ENCODE data around the gene NKAIN2. TPM values are rescaled to one million over a fixed set of nuclear protein-coding genes. Genes with fewer than 3 reads are reported as not detected.

Gene NKAIN2
- total RNA-seq, 1 experiment from 2014 or later = not detected

DNA sequence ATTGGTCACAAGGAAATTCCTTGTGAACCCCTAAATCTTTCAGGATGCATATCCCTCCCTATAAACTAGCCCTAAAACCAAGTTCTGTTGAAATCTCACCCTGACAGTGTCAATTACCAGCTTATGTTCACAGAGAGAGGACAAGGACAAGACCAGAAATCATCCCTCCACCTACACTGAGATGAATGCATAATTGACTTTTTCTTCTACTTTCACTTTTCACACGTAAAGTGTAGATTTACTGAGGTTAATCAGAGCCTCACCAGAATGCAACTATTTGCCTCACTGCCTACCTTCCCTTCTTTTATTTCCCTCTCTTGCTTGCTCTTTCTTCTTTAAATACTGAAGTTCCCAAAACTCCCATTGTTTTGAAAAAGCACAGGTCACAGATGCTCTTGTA lies 15.3 kb upstream of the NKAIN2 start (continued):
- TF ChIP-seq SIN3A (IDR thresholded peaks at IDR 0.05; ENCODE audit: low read depth) (no peak), FOSL1 (IDR thresholded peaks at IDR 0.05; ENCODE audit: low read depth) (no peak), ZFX (IDR thresholded peaks at IDR 0.05) (no peak)

DNA sequence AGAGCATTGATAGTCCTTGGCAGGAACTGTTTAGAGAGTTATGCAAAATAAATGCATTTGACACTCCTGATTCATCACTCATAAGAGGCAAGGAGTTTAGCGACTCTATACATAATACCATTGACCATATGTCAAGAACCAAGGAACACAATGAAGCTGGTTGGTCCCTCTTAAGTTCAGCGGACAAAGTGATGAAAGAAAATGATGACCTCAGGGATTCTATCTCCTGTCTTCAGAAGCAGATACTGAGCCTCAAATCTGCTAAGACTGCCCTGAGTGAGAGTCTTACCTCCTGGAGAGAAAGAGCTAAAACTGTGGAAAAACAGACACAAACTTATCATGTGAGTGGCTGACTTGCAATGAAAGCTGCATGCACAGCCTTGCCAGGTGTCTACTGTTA lies 9.5 kb upstream of the NKAIN2 start:
- no TSS peak for BruUV-seq (replicated peaks)
- RAD21 ChIA-PET (ENCODE audit: low non-redundant PET in 1 of 2, low total read pairs in 2 of 2, uncharacterized antibody in 2 of 2, unreplicated experiment in 2 of 2) = no interaction called here
- no peak for ATAC-seq
- Histone ChIP-seq H3K4me1 (ENCODE audit: control insufficient read depth in 1 of 2, insufficient read depth in 2 of 2, low read length in 2 of 2) (no peaks in the 10 kb centered on the region), H3K27ac (ENCODE audit: low read depth, low read length) (no peak overlapping the region), H2AFZ (ENCODE audit: low read depth, low read length, poor library complexity, severe bottlenecking) (no peak overlapping the region), H3K9me3 (ENCODE audit: control insufficient read depth in 1 of 2, insufficient read depth in 1 of 2, low read depth in 1 of 2, low read length in 2 of 2) (no peaks in the 10 kb centered on the region), H3K79me2 (ENCODE audit: insufficient read depth, low read length) (no peaks in the 10 kb centered on the region), H4K20me1 (ENCODE audit: insufficient read depth) (no peaks in the 10 kb centered on the region), H3K9ac (ENCODE audit: low read length) (no peak overlapping the region), H3K9me2 (ENCODE audit: insufficient read depth) (no peaks in the 10 kb centered on the region), H3K27me3 (ENCODE audit: insufficient read depth, low read length) (no peaks in the 10 kb centered on the region), H3K36me3 (ENCODE audit: control insufficient read depth in 1 of 2, insufficient read depth in 2 of 2, low read length in 2 of 2) (no peaks in the 10 kb centered on the region), H3K4me3 (replicated peaks in 1 of 2; ENCODE audit: low read depth in 1 of 2, low read length in 2 of 2) (no peak overlapping the region), H3K4me2 (ENCODE audit: low read length) (no peak overlapping the region)
- POLR2A ChIA-PET = no interaction called here
- intact Hi-C loops (cut with micrococcal nuclease) = no loop called here
- no peak for TF ChIP-seq CEBPB (IDR thresholded peaks at IDR 0.05; ENCODE audit: low read depth)
- no peak for TF ChIP-seq TCF7L2 (IDR thresholded peaks at IDR 0.05; ENCODE audit: borderline replicate concordance, extremely low read depth, insufficient read depth, insufficient read length)
- no peak for TF ChIP-seq ZNF274 (IDR thresholded peaks at IDR 0.05; ENCODE audit: low read depth, low read length)
- no peak for TF ChIP-seq RAD21 (IDR thresholded peaks at IDR 0.05; ENCODE audit: low read depth)
- TF ChIP-seq, protein P1, sequence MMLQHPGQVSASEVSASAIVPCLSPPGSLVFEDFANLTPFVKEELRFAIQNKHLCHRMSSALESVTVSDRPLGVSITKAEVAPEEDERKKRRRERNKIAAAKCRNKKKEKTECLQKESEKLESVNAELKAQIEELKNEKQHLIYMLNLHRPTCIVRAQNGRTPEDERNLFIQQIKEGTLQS (IDR thresholded peaks at IDR 0.05) = no peak
- no peak for TF ChIP-seq FOSL1 (IDR thresholded peaks at IDR 0.05; ENCODE audit: low read depth)
- TF ChIP-seq POLR2AphosphoS5 (IDR thresholded peaks at IDR 0.05; ENCODE audit: low read depth, low read length) = no peak
- TF ChIP-seq, protein P2, sequence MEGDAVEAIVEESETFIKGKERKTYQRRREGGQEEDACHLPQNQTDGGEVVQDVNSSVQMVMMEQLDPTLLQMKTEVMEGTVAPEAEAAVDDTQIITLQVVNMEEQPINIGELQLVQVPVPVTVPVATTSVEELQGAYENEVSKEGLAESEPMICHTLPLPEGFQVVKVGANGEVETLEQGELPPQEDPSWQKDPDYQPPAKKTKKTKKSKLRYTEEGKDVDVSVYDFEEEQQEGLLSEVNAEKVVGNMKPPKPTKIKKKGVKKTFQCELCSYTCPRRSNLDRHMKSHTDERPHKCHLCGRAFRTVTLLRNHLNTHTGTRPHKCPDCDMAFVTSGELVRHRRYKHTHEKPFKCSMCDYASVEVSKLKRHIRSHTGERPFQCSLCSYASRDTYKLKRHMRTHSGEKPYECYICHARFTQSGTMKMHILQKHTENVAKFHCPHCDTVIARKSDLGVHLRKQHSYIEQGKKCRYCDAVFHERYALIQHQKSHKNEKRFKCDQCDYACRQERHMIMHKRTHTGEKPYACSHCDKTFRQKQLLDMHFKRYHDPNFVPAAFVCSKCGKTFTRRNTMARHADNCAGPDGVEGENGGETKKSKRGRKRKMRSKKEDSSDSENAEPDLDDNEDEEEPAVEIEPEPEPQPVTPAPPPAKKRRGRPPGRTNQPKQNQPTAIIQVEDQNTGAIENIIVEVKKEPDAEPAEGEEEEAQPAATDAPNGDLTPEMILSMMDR (IDR thresholded peaks at IDR 0.05 in 2 of 3, conservative IDR thresholded peaks at IDR 0.05 in 1 of 3; ENCODE audit: borderline replicate concordance in 1 of 3, insufficient read depth in 1 of 3, low read depth in 2 of 3, low read length in 2 of 3) = no peak
- TF ChIP-seq EZH2 (IDR thresholded peaks at IDR 0.05) = no peak
- TF ChIP-seq ZFX (IDR thresholded peaks at IDR 0.05) = no peak
- no peak for TF ChIP-seq JUND (IDR thresholded peaks at IDR 0.05)
- no peak for TF ChIP-seq EGR1 (IDR thresholded peaks at IDR 0.05; ENCODE audit: low read depth)
- TF ChIP-seq SP1 (IDR thresholded peaks at IDR 0.05; ENCODE audit: low read depth) = no peak
- no peak for TF ChIP-seq CBX3 (IDR thresholded peaks at IDR 0.05; ENCODE audit: low read depth)
- TF ChIP-seq, protein P3, sequence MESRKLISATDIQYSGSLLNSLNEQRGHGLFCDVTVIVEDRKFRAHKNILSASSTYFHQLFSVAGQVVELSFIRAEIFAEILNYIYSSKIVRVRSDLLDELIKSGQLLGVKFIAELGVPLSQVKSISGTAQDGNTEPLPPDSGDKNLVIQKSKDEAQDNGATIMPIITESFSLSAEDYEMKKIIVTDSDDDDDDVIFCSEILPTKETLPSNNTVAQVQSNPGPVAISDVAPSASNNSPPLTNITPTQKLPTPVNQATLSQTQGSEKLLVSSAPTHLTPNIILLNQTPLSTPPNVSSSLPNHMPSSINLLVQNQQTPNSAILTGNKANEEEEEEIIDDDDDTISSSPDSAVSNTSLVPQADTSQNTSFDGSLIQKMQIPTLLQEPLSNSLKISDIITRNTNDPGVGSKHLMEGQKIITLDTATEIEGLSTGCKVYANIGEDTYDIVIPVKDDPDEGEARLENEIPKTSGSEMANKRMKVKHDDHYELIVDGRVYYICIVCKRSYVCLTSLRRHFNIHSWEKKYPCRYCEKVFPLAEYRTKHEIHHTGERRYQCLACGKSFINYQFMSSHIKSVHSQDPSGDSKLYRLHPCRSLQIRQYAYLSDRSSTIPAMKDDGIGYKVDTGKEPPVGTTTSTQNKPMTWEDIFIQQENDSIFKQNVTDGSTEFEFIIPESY (IDR thresholded peaks at IDR 0.05; ENCODE audit: extremely low read depth, insufficient replicate concordance, low read length) = no peak
- TF ChIP-seq SIN3A (IDR thresholded peaks at IDR 0.05; ENCODE audit: low read depth) = no peak
- no peak for TF ChIP-seq EZH2phosphoT487 (IDR thresholded peaks at IDR 0.05; ENCODE audit: borderline replicate concordance)
- DNase-seq (ENCODE audit: low read depth, low spot score) = no peak
- CTCF ChIA-PET = no interaction called here
